Activated CD8-positive, alpha-beta T cell treated with anti-CD3 and anti-CD28 coated beads, Interleukin-2, amount 10 ng/mL, durations not matched to agents 7 days and 5 days (primary cell): ENCODE data around the gene ZC3H11A. TPM values are rescaled to one million over a fixed set of nuclear protein-coding genes. Genes with fewer than 3 reads are reported as not detected.
"Not testable (repeated sequence)": the region's sequence is repeated elsewhere in the genome, so short reads cannot be mapped to it uniquely, and the experiment has no call there.

Experiments used
- ATAC-seq: fragments of 150-1000 bp; cut with Tn5 transposase; one replicate; pipeline ENCODE4 v1.10.0; 2021; ENCODE audit warnings: moderate library complexity
- CTCF ChIA-PET: fragments of 350-600 bp; sonication (Branson Sonifier 250); formaldehyde crosslinking; loops from one replicate; lab custom pipeline; 2021; ENCODE audit warnings: antibody characterized with exemption; lab: Charles Lee
- POLR2A ChIA-PET: fragments of 350-600 bp; sonication (Branson Sonifier 250); formaldehyde crosslinking; loops from one replicate; lab custom pipeline; 2021; ENCODE audit warnings: antibody characterized with exemption; lab: Charles Lee
- DNase-seq: peaks from one replicate; pipeline ENCODE4 v3.0.0-alpha.2; 2020
- H3K27ac Mint-ChIP-seq: one replicate; pipeline ENCODE4 v1.8.0; 2021; ENCODE audit warnings: mild to moderate bottlenecking, mixed read lengths
- H3K27me3 Mint-ChIP-seq: one replicate; pipeline ENCODE4 v1.8.0; 2021; ENCODE audit warnings: low read depth, mixed read lengths
- H3K36me3 Mint-ChIP-seq: one replicate; pipeline ENCODE4 v1.8.0; 2021; ENCODE audit warnings: low read depth, mixed read lengths
- H3K4me1 Mint-ChIP-seq: one replicate; pipeline ENCODE4 v1.8.0; 2021; ENCODE audit warnings: low read depth, mixed read lengths
- H3K4me3 Mint-ChIP-seq: one replicate; pipeline ENCODE4 v1.8.0; 2021; ENCODE audit warnings: mild to moderate bottlenecking, mixed read lengths
- H3K9me3 Mint-ChIP-seq: one replicate; pipeline ENCODE4 v1.8.0; 2022; ENCODE audit warnings: mixed read lengths; ENCODE audit not compliant: insufficient read depth
- total RNA-seq, 2 experiments: library from RNA; stranded (reverse); gene quantifications; one replicate each; pipeline ENCODE4 v1.2.3, GENCODE V29; 2021

Gene ZC3H11A
- total RNA-seq, 2 experiments from 2014 or later, result 79.0 to 84.0 TPM

GRCh38 chr1:203805689-203806088, 10.3 kb downstream of the ZC3H11A start:
- Mint-ChIP-seq H3K4me3 (no peak overlapping the region), H3K36me3 (peaks cover 48% of the 10 kb centered on the region), H3K4me1 (peaks cover 18% of the 10 kb centered on the region), H3K27ac (no peak overlapping the region), H3K27me3 (no peaks in the 10 kb centered on the region), H3K9me3 (no peaks in the 10 kb centered on the region)
- ChIA-PET CTCF (interaction anchor here (0.6 kb wide), 1 partner anchor 46 kb away, joined by 3 read pairs; no protein-coding TSS in a partner anchor), POLR2A (interaction anchor here (0.9 kb wide), 1 partner anchor 62 kb away, joined by 4 read pairs; no protein-coding TSS in a partner anchor)
- DNase-seq (no peak), ATAC-seq (no peak)

- H3K36me3 Mint-ChIP-seq, result peaks cover 52% of the 10 kb centered on the region
- no peaks in the 10 kb centered on the region for H3K27me3 Mint-ChIP-seq
- H3K9me3 Mint-ChIP-seq, result no peaks in the 10 kb centered on the region
- POLR2A ChIA-PET, result no interaction called here
- no peak for DNase-seq
- no peak overlapping the region for H3K4me3 Mint-ChIP-seq
- CTCF ChIA-PET, result interaction anchor here (0.7 to 1.5 kb wide), 3 partner anchors 23 to 540 kb away, joined by 3 to 4 read pairs (median 3); partner anchors contain the start of gene LAX1
- ATAC-seq, result no peak
- H3K27ac Mint-ChIP-seq, result no peak overlapping the region
- peaks cover 20% of the 10 kb centered on the region for H3K4me1 Mint-ChIP-seq
These were observed 11.8 kb downstream of the ZC3H11A start for GRCh38 chr1:203807196-203807595.

GRCh38 chr1:203813581-203814341, 18.3 kb downstream of the ZC3H11A start:
- POLR2A ChIA-PET, result no interaction called here
- CTCF ChIA-PET, result no interaction called here
- no peak for ATAC-seq
- Mint-ChIP-seq H3K27me3 (no peaks in the 10 kb centered on the region), H3K9me3 (no peaks in the 10 kb centered on the region), H3K4me1 (peaks cover 14% of the 10 kb centered on the region), H3K27ac (no peak overlapping the region), H3K36me3 (peaks cover 48% of the 10 kb centered on the region), H3K4me3 (no peak overlapping the region)
- DNase-seq, result no peak

GRCh38 chr1:203818399-203818798, 23.0 kb downstream of the ZC3H11A start:
- POLR2A ChIA-PET, result interaction anchor here (0.8 kb wide), 1 partner anchor 54 kb away, joined by 3 read pairs; the partner anchor contains the start of gene LAX1
- ATAC-seq, result no peak
- Mint-ChIP-seq H3K4me1 (peaks cover 5% of the 10 kb centered on the region), H3K27ac (no peak overlapping the region), H3K4me3 (no peak overlapping the region), H3K9me3 (no peaks in the 10 kb centered on the region), H3K36me3 (peaks cover 53% of the 10 kb centered on the region), H3K27me3 (no peaks in the 10 kb centered on the region)
- CTCF ChIA-PET, result no interaction called here
- no peak for DNase-seq

GRCh38 chr1:203823306-203823705, 27.9 kb downstream of the ZC3H11A start:
- no peak overlapping the region for H3K4me3 Mint-ChIP-seq
- ChIA-PET POLR2A (no interaction called here), CTCF (no interaction called here)
- peaks cover 57% of the 10 kb centered on the region for H3K36me3 Mint-ChIP-seq
- DNase-seq, result no peak
- no peak for ATAC-seq
- H3K9me3 Mint-ChIP-seq, result no peaks in the 10 kb centered on the region
- no peak overlapping the region for H3K27ac Mint-ChIP-seq
- H3K27me3 Mint-ChIP-seq, result no peaks in the 10 kb centered on the region
- peaks cover 2% of the 10 kb centered on the region for H3K4me1 Mint-ChIP-seq

- POLR2A ChIA-PET, result no interaction called here
- CTCF ChIA-PET, result no interaction called here
- DNase-seq, result no peak
- Mint-ChIP-seq H3K27me3 (no peaks in the 10 kb centered on the region), H3K4me3 (no peak overlapping the region), H3K9me3 (no peaks in the 10 kb centered on the region), H3K27ac (no peak overlapping the region), H3K4me1 (peaks cover 2% of the 10 kb centered on the region), H3K36me3 (peaks cover 60% of the 10 kb centered on the region)
- no peak for ATAC-seq
These were observed 30.8 kb downstream of the ZC3H11A start for GRCh38 chr1:203826175-203826574.

- Mint-ChIP-seq H3K4me1 (peaks cover 2% of the 10 kb centered on the region), H3K4me3 (no peak overlapping the region), H3K27me3 (no peaks in the 10 kb centered on the region), H3K27ac (no peak overlapping the region), H3K36me3 (peaks cover 54% of the 10 kb centered on the region), H3K9me3 (no peaks in the 10 kb centered on the region)
- DNase-seq, result no peak
- ChIA-PET CTCF (interaction anchor here (1.1 kb wide), 1 partner anchor 571 kb away, joined by 3 read pairs; no protein-coding TSS in a partner anchor), POLR2A (interaction anchor here (1.4 kb wide), 1 partner anchor 63 kb away, joined by 4 read pairs; the partner anchor contains the start of gene LAX1)
- no peak for ATAC-seq
These were observed 32.6 kb downstream of the ZC3H11A start for GRCh38 chr1:203828002-203828401.

GRCh38 chr1:203828503-203828902, 33.1 kb downstream of the ZC3H11A start:
- ChIA-PET POLR2A (no interaction called here), CTCF (no interaction called here)
- no peak overlapping the region for H3K27ac Mint-ChIP-seq
- no peak for ATAC-seq
- peaks cover 55% of the 10 kb centered on the region for H3K36me3 Mint-ChIP-seq
- DNase-seq, result no peak
- no peaks in the 10 kb centered on the region for H3K9me3 Mint-ChIP-seq
- no peak overlapping the region for H3K4me3 Mint-ChIP-seq
- H3K27me3 Mint-ChIP-seq, result no peaks in the 10 kb centered on the region
- peaks cover 2% of the 10 kb centered on the region for H3K4me1 Mint-ChIP-seq

- H3K36me3 Mint-ChIP-seq, result peaks cover 57% of the 10 kb centered on the region
- H3K27ac Mint-ChIP-seq, result peak overlapping the region; percentile 14
- CTCF ChIA-PET, result not testable (repeated sequence)
These were observed 33.8 kb downstream of the ZC3H11A start for GRCh38 chr1:203829247-203829646.

GRCh38 chr1:203835476-203835875, 40.1 kb downstream of the ZC3H11A start:
- ATAC-seq (no peak), DNase-seq (no peak)
- H3K4me3 Mint-ChIP-seq, result no peak overlapping the region
- ChIA-PET CTCF (no interaction called here), POLR2A (no interaction called here)
- H3K4me1 Mint-ChIP-seq, result no peaks in the 10 kb centered on the region
- H3K27ac Mint-ChIP-seq, result no peak overlapping the region
- peaks cover 53% of the 10 kb centered on the region for H3K36me3 Mint-ChIP-seq
- no peaks in the 10 kb centered on the region for H3K27me3 Mint-ChIP-seq
- H3K9me3 Mint-ChIP-seq, result no peaks in the 10 kb centered on the region

More at GRCh38 chr1:203829247-203829646, 33.8 kb downstream of the ZC3H11A start:
- H3K27me3 Mint-ChIP-seq, ATAC-seq, DNase-seq, H3K9me3 Mint-ChIP-seq, POLR2A ChIA-PET, H3K4me3 Mint-ChIP-seq, H3K4me1 Mint-ChIP-seq: not testable (repeated sequence)

- CTCF ChIA-PET, result no interaction called here
- H3K4me3 Mint-ChIP-seq, result no peak overlapping the region
These were observed 43.7 kb downstream of the ZC3H11A start for GRCh38 chr1:203839081-203839480.

GRCh38 chr1:203840208-203840808, 44.9 kb downstream of the ZC3H11A start:
- H3K9me3 Mint-ChIP-seq, result no peaks in the 10 kb centered on the region
- peaks cover 60% of the 10 kb centered on the region for H3K36me3 Mint-ChIP-seq
- DNase-seq, result no peak
- H3K4me3 Mint-ChIP-seq, result no peak overlapping the region
- ChIA-PET CTCF (no interaction called here), POLR2A (interaction anchor here (0.7 kb wide), 1 partner anchor 249 kb away, joined by 3 read pairs; no protein-coding TSS in a partner anchor)
- ATAC-seq, result no peak
- H3K4me1 Mint-ChIP-seq, result no peaks in the 10 kb centered on the region
- H3K27ac Mint-ChIP-seq, result no peak overlapping the region
- H3K27me3 Mint-ChIP-seq, result no peaks in the 10 kb centered on the region

More at GRCh38 chr1:203839081-203839480, 43.7 kb downstream of the ZC3H11A start:
- POLR2A ChIA-PET, result no interaction called here
- Mint-ChIP-seq H3K27ac (no peak overlapping the region), H3K36me3 (peaks cover 61% of the 10 kb centered on the region), H3K9me3 (no peaks in the 10 kb centered on the region), H3K27me3 (no peaks in the 10 kb centered on the region), H3K4me1 (no peaks in the 10 kb centered on the region)
- DNase-seq, result no peak
- ATAC-seq, result no peak
